Left renal cortex interstitium (tissue), 4 donors: Measurements from ENCODE around the gene FBL. TPM values are rescaled to one million over a fixed set of nuclear protein-coding genes. Genes with fewer than 3 reads are reported as not detected.
"Not testable (repeated sequence)": the region's sequence is repeated elsewhere in the genome, so short reads cannot be mapped to it uniquely, and the experiment has no call there.

Experiments
- DNase-seq, 4 donors: peaks; one replicate each; pipeline ENCODE4 v3.0.0-alpha.2; 2013; ENCODE audit warnings: low read depth in 4 of 4, low spot score in 2 of 4, missing footprints in 1 of 4
- polyA plus RNA-seq, 4 donors: library from polyadenylated mRNA; unstranded; fragments of 120-200 nt; gene quantifications; one replicate each; pipeline ENCODE4 v1.2.1, GENCODE V29; 2013; ENCODE audit not compliant: insufficient read length in 4 of 4

The FBL gene
- polyA plus RNA-seq, result 100 to 1,000 TPM; 328 to 352 (median 339) TPM

- peak; percentile 72 to 89 (median 81) for DNase-seq
Measured at GRCh38 chr19:39845933-39846677, at the start of gene FBL. TSS of gene FBL (minus strand) at chr19:39846379. CDS start at chr19:39846300, 79 bp downstream.

DNA sequence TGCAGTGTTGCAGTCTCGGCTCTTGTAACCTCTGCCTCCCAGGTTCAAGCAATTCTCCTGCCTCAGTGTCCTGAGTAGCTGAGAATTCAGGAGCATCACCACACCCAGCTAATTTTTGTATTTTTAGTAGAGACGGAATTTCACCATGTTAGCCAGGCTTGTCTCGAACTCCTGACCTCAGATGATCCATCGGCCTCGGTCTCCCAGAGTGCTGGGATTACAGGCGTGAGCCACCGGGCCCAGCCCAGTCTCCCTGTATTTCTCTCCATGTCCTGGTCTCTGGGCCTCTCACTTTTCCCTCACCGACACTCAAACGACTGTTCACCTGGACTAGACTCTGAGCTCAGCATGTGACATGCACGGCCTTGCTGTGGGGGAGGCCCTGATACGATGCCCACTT is 48.9 kb upstream of the FBL start:
- not testable (repeated sequence) for DNase-seq

DNA sequence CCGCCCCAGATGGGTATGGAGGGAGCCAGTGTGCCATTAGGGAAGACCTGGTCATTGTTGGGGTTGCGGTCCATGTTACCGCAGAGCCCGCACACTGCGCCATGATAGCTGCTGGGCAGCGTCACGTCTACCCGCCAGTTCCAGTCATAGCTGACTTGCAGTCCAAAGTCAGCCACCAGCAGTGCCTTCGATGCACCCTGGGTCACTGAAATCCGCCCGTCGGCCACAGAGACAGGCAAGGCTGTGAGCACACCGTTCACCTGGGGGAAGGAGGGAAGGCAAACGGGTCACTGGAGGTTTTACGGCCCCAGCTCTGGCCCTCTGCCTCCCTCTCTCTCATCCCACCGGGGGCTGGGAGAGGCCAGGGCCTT is 48.0 kb upstream of the FBL start:
- not testable (repeated sequence) for DNase-seq

DNA sequence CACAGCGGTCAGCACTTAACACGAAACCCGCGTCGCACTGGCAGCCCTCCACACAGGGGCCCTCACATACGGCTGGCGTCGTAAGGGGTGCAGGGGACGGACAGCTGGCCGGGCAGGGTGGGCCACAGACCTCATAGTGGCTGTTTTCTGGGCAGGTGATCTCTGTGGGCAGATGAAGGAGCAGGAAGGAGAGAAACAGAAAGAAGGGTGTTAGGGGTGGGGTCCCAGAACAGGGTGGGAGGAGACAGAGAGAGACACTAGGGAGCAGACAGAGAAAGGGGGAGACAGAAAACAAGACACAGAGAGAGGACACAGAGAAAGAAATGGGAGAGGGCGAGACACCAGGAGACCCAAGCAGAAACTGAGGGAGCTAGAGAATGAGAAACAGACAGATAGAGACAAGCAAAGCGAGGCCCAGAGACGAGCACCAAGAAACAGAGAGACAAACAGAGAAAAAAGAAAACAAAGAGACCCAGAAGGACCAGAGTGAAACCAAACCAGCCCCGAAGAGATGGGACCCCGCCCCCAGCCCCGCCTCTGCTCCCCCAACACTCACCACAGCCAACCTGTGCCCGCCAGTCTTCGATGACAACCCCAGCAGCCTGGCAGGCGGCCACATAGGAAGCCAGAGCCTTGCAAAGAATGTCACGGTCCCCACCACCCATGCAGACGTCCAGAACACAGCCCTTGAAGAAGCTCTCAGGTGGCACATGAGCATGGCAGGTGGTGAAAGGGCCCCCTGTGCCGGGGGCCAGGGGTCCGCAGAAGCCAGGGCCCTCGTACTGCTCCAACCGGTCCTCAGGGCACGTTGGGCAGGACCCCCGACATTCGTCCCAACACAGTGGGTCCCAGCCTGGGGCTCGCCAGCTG is 47.4 kb upstream of the FBL start:
- not testable (repeated sequence) for DNase-seq

- DNase-seq, result not testable (repeated sequence)
Measured at GRCh38 chr19:39892506-39892902, 46.3 kb upstream of the FBL start.

DNA sequence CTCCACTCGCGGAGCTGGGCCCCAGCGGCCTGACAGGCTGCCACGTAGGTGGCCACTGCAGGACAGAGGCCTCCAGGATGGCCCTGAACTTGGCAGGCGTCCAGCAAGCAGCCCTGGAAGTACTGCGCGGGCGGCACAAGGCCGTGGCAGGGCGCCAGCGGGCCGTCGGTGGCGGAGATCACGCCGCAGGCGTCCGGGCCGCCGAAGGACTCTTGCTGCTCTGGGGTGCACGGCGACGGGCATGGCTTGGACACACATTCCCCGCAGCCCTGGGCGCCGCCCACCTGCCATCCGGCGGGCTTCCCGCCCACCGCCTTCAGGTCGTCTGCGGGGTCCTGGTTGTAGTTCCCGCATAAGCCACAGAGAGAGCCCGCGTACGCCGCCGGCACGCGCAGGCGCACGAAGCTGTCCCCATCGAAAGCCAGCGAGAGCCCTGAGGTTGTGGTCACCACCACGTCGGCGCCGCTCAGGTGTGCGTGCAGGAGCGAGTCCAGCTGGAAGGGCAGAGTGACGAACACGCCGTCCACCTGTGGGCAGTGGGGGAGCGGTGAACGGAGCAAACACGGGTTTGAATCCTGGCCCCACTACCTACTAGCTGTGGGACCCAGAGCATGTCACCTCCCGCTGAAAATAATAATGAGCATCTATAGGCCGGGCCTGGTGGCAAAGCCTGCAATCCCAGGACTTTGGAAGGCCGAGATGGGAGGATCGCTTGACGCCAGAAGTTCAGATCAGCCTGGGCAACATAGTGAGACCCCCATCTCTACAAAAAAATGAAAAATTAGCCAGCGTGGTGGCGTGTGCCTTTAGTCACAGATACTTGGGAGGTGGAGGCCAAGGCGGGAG is 45.7 kb upstream of the FBL start:
- not testable (repeated sequence) for DNase-seq

- no peak for DNase-seq
Measured at GRCh38 chr19:39890755-39891551, 44.8 kb upstream of the FBL start.

GRCh38 chr19:39889872-39890754 is 43.9 kb upstream of the FBL start:
- DNase-seq, result not testable (repeated sequence)

DNA sequence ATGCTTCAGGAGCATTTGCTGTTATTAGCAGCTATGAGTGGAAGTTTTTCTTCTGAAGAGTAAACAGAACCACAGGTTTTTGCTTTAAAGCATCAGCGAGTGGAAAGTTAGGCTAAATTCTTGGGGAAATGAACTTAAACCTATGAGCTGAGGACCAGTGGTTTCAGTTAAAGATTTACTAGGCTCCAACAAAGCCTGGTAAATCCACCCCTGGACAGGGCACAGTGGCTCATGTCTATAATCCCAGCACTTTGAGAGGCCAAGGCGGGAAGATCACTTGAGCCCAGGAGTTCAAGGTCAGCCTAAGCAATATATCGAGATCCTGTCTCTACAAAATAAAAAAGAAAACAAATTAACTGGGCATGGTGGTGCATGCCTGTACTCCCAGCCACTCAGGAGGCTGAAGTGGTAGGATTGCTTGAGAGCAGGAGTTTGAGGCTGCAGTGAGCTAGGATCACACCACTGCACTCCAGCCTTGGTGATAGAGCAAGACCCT is 41.3 kb upstream of the FBL start:
- DNase-seq, result not testable (repeated sequence)

DNA sequence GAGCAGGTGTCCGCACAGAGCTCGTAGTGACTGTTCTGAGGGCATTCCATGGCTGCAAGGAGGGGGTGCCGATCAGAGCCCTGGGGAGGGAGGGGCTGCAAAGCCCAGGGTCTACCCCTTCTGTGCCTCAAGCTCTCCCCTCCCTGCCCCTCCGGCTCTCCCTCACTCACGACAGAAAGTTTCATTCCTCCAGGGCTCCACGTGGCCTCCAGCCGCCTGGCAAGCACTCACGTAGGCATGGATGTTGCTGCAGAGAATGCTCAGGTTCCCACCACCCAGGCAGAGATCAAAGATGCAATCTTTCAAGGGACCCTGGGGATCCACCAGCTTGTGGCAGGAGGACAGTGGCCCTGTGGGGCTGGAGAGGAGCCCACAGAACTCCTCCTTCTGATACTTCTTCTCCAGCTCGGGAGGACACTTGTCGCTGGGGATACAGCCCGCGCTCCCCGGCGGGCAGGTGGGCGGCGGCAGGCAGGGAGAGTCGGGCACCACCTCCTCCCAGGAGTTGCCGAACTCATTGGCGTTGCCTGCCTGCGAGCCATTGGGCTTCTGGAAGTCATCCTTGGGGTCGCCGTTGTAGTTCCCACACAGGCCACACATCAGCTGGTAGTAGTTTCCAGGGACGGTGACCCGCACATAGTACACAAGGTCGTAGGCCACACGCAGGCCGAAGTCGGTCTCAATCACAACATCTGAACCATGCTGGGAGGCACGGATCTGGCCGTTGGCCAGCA is 39.8 kb upstream of the FBL start:
- DNase-seq, result not testable (repeated sequence)

GRCh38 chr19:39884721-39885120 is 38.5 kb upstream of the FBL start:
- DNase-seq, result not testable (repeated sequence)

DNA sequence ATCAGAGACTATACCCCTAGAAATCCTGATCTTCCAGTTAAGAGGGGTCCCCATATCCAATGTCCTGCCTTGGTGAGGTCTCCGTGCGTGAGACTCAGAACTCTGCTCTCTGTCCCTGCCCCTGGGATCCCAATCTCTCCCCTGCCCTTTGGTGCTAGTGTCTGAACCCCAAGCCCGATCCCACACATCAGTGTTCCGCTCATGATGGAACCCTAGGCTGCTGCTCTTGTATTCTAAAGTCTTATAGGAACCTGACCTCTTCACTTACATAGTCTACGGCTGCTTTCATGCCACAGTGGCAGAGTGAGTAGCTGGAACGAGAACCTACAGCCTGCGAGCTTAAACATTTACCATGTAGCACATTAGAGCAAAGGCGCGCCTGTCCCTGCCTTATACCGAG is 36.5 kb upstream of the FBL start:
- not testable (repeated sequence) for DNase-seq

- peak in 1 of 4 donors; percentile 32 for DNase-seq
Measured at GRCh38 chr19:39881495-39882110, 35.4 kb upstream of the FBL start.

DNA sequence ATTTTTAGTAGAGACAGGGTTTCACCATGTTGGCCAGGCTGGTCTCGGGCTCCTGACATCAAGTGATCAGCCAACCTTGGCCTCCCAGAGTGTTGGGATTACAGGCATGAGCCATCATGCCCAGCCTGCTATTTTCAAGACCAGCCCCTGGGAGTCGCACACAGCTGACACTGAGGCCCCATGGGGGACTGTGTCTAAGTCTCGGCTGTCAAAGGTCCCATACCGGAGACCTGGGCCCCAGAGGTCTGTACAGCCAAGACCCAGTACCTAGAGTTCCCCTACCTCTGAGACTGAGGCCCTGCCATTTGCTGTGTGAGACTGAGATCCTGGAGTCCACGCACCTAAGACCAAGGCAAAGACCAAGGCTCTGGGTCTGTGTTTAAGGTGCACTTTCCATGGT is 34.1 kb upstream of the FBL start:
- not testable (repeated sequence) for DNase-seq

- not testable (repeated sequence) for DNase-seq
Measured at GRCh38 chr19:39879796-39880195, 33.6 kb upstream of the FBL start.

DNA sequence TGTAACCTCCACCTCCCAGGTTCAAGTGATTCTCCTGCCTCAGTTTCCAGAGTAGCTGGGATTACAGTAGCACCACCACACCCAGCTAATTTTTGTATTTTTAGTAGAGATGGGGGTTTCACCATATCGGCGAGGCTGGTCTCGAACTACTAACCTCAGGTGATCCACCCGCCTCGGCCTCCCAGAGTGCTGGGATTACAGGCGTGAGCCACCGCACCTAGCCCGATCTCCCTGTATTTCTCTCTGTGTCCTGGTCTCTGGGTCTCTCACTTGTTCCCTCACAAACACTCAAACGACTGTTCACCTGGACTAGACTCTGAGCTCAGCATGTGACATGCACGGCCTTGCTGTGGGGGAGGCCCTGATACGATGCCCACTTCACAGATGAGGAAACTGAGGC is 32.7 kb upstream of the FBL start:
- DNase-seq, result not testable (repeated sequence)

- no peak for DNase-seq
Measured at GRCh38 chr19:39878398-39878797, 32.2 kb upstream of the FBL start.

DNA sequence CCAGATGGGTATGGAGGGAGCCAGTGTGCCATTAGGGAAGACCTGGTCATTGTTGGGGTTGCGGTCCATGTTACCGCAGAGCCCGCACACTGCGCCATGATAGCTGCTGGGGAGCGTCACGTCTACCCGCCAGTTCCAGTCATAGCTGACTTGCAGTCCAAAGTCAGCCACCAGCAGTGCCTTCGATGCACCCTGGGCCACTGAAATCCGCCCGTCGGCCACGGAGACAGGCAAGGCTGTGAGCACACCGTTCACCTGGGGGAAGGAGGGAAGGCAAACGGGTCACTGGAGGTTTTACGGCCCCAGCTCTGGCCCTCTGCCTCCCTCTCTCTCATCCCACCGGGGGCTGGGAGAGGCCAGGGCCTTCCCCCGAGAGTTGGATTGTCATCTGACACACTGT is 31.8 kb upstream of the FBL start:
- DNase-seq, result not testable (repeated sequence)
